Endothelial cell of umbilical vein (primary cell): ENCODE measurements around the gene PRKAG2. TPM values are rescaled to one million over a fixed set of nuclear protein-coding genes. Genes with fewer than 3 reads are reported as not detected.

Experiments used
- BruUV-seq: library from RNA; stranded (reverse); fragments of 400-500 nt; replicated peaks from 2 replicates; lab custom pipeline; 2021; lab: Mats Ljungman, UMichigan
- CTCF ChIA-PET: fragments of 300-600, 350-600 bp; sonication (Branson Sonifier 250); formaldehyde crosslinking; loops from one replicate; lab custom pipeline; 2021; ENCODE audit warnings: antibody characterized with exemption, inconsistent platforms; lab: Charles Lee
- POLR2A ChIA-PET: fragments of 300-600, 350-600 bp; sonication (Branson Sonifier 250); formaldehyde crosslinking; loops from one replicate; lab custom pipeline; 2021; ENCODE audit warnings: antibody characterized with exemption, inconsistent platforms; lab: Charles Lee
- DNase-seq: peaks from one replicate; pipeline ENCODE4 v3.0.0-alpha.2; 2011; ENCODE audit warnings: low read depth, low spot score
- FAIRE-seq: peaks from 2 replicates; lab custom pipeline; 2011; peaks lifted over from hg19 to GRCh38; lab: Jason Lieb, UNC
- H2AFZ ChIP-seq: 2 replicates; pipeline ENCODE4 v1.6.0; 2012; ENCODE audit warnings: low read depth, low read length, control low read depth, inconsistent platforms
- H3K27ac ChIP-seq: 2 replicates; pipeline ENCODE4 v1.5.1; 2011; ENCODE audit warnings: low read depth, mild to moderate bottlenecking, control low read depth, low read length, moderate library complexity; ENCODE audit not compliant: insufficient read depth
- H3K27me3 ChIP-seq, 2 experiments: 2 replicates each; pipeline versions ENCODE4 v1.6.0 to v1.6.1; 2011; ENCODE audit warnings: low read length in 2 of 2, mixed read lengths in 1 of 2; ENCODE audit not compliant: control insufficient read depth in 2 of 2, insufficient read depth in 2 of 2
- H3K36me3 ChIP-seq, 2 experiments: 2 replicates in 1 of 2; 3 replicates in 1 of 2; pipeline ENCODE4 v1.5.1; 2011; ENCODE audit warnings: low read length in 2 of 2, mild to moderate bottlenecking in 1 of 2, moderate library complexity in 1 of 2; ENCODE audit not compliant: control insufficient read depth in 2 of 2, insufficient read depth in 2 of 2; ENCODE audit errors: extremely low read depth in 1 of 2
- H3K4me1 ChIP-seq: 3 replicates; pipeline ENCODE4 v1.5.1; 2011; ENCODE audit warnings: mild to moderate bottlenecking, low read length; ENCODE audit not compliant: control insufficient read depth, insufficient read depth; ENCODE audit errors: extremely low read depth
- H3K4me2 ChIP-seq: 2 replicates; pipeline ENCODE4 v1.6.1; 2011; ENCODE audit warnings: low read length, control low read depth, mixed read lengths; ENCODE audit not compliant: insufficient read depth
- H3K4me3 ChIP-seq, 3 experiments: fragments of 200-600 bp in 1 of 3; sonication (generic), shearing (Covaris generic) in 1 of 3; replicated peaks in 1 of 3; 2 replicates each; pipeline ENCODE4 v1.5.1; 2011 to 2016; ENCODE audit warnings: control low read depth in 3 of 3, low read length in 3 of 3, mild to moderate bottlenecking in 2 of 3, inconsistent platforms in 1 of 3, low read depth in 1 of 3, moderate library complexity in 1 of 3; ENCODE audit not compliant: insufficient read depth in 1 of 3
- H3K79me2 ChIP-seq: 2 replicates; pipeline ENCODE4 v1.6.0; 2012; ENCODE audit warnings: low read length, inconsistent platforms; ENCODE audit not compliant: control insufficient read depth, insufficient read depth
- H3K9ac ChIP-seq: replicated peaks from 2 replicates; pipeline ENCODE3; 2011; ENCODE audit warnings: low read length, control low read depth; ENCODE audit not compliant: insufficient read depth; ENCODE audit errors: extremely low read depth
- H3K9me1 ChIP-seq: replicated peaks from 3 replicates; pipeline ENCODE4 v1.6.0; 2011; ENCODE audit warnings: mild to moderate bottlenecking, low read length; ENCODE audit not compliant: control insufficient read depth, insufficient read depth; ENCODE audit errors: extremely low read depth
- H3K9me3 ChIP-seq: replicated peaks from 2 replicates; pipeline ENCODE4 v1.5.1; 2012; ENCODE audit warnings: low read length, inconsistent platforms; ENCODE audit not compliant: control insufficient read depth, insufficient read depth
- H4K20me1 ChIP-seq: replicated peaks from 2 replicates; pipeline ENCODE3; 2011; ENCODE audit warnings: mild to moderate bottlenecking, low read length; ENCODE audit not compliant: control insufficient read depth, insufficient read depth; ENCODE audit errors: extremely low read depth
- EZH2 ChIP-seq: IDR thresholded peaks from 2 replicates; pipeline ENCODE4 v1.6.1; 2012; ENCODE audit warnings: borderline replicate concordance, low read depth, mild to moderate bottlenecking, moderate library complexity, low read length, inconsistent platforms; ENCODE audit not compliant: severe bottlenecking
- FOS ChIP-seq: IDR thresholded peaks from 2 replicates; pipeline ENCODE4 v1.6.1; 2011; ENCODE audit warnings: mild to moderate bottlenecking, low read length, moderate library complexity, borderline replicate concordance; ENCODE audit not compliant: insufficient read depth
- GATA2 ChIP-seq: IDR thresholded peaks from 2 replicates; pipeline ENCODE4 v1.7.0; 2011; ENCODE audit warnings: low read depth, mild to moderate bottlenecking, moderate library complexity, mixed read lengths, low read length; ENCODE audit not compliant: insufficient read length, insufficient read depth
- JUN ChIP-seq: IDR thresholded peaks from 2 replicates; pipeline ENCODE4 v1.6.1; 2011; ENCODE audit warnings: borderline replicate concordance, low read depth; ENCODE audit not compliant: insufficient read length, insufficient read depth
- MYC ChIP-seq: IDR thresholded peaks from one replicate; pipeline ENCODE4 v1.6.1; 2011; ENCODE audit warnings: mild to moderate bottlenecking, low read depth, low read length
- POLR2A ChIP-seq: IDR thresholded peaks from 2 replicates; pipeline ENCODE4 v1.6.1; 2012; ENCODE audit warnings: low read depth, mild to moderate bottlenecking, control low read depth, low read length
- POLR2AphosphoS5 ChIP-seq: IDR thresholded peaks from 2 replicates; pipeline ENCODE4 v1.6.1; 2012; ENCODE audit warnings: low read depth, mild to moderate bottlenecking, control low read depth, low read length, moderate library complexity; ENCODE audit not compliant: insufficient read depth
- dilution Hi-C: fragments of 300-500 bp; cut with MboI; formaldehyde crosslinking; loops from one replicate; pipeline ENCODE4 v1.15.0; 2019; ENCODE audit warnings: low sequenced_read_pairs; ENCODE audit not compliant: extremely low pct_ligation_motif_present
- intact Hi-C: fragments of 100-400 bp; cut with micrococcal nuclease; formaldehyde crosslinking; loops from one replicate; pipeline ENCODE4 v1.10.0; 2022
- polyA plus RNA-seq, 4 experiments: library from polyadenylated mRNA; depleted of rRNA in 3 of 4; stranded (reverse) in 3 of 4; unstranded in 1 of 4; fragments of >200 nt; gene quantifications; 2 replicates each; pipeline versions ENCODE4 v1.2.1 to v1.2.3, GENCODE V29; 2011 to 2012; ENCODE audit warnings: missing spikeins in 1 of 4
- total RNA-seq: library from RNA; stranded (reverse); gene quantifications from 2 replicates; pipeline ENCODE4 v1.2.3, GENCODE V29; 2021
- TF ChIP-seq, protein P1 (sequence below): IDR thresholded peaks from 2 replicates; pipeline ENCODE4 v1.6.1; 2011; ENCODE audit not compliant: insufficient read depth, insufficient read length
- TF ChIP-seq, protein P2 (sequence below), 2 donors: IDR thresholded peaks; 1 replicate in 1 of 2; 2 replicates in 1 of 2; pipeline ENCODE4 v1.5.1; 2011; ENCODE audit warnings: low read length in 2 of 2, mild to moderate bottlenecking in 2 of 2, moderate library complexity in 2 of 2, control low read depth in 1 of 2, inconsistent platforms in 1 of 2, low read depth in 1 of 2; ENCODE audit not compliant: insufficient read depth in 1 of 2; ENCODE audit errors: extremely low read depth in 1 of 2

Gene PRKAG2
- total and polyA plus RNA-seq, 2 donors (not counting 3 experiments of a cell fraction or from before 2014, with no cell fraction given): 19.3 to 51.5 TPM

DNA sequence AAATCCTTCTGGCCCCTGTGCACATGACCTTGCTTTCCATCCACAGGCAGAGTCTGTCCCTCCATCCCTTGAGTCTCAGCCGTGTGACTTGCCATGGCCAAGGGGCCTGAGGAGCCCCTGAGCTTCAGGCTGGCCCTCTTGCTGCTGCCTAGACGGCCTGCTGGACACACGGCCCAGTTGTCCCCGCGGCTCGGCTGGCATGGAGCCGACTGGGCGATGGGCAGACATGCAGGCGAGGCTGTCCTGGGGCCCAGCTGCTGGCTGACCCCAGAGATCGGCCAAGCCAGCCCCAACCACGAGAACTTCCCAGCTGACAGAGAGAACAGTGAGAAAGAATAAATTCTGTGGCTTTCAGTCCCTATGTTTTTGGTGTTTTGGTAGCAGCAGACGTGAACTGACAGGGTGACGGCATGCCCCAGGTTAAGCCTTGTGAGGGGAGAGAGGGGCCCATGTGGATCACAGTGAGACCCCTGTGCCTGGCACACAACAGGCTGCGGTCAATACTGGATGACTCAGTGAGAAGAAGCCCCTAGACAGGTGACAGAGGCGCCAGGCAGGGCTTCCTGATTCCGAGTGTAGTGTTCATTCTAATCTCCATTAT is 11.7 kb downstream of the PRKAG2 start:
- intact Hi-C loops: no loop called here

DNA sequence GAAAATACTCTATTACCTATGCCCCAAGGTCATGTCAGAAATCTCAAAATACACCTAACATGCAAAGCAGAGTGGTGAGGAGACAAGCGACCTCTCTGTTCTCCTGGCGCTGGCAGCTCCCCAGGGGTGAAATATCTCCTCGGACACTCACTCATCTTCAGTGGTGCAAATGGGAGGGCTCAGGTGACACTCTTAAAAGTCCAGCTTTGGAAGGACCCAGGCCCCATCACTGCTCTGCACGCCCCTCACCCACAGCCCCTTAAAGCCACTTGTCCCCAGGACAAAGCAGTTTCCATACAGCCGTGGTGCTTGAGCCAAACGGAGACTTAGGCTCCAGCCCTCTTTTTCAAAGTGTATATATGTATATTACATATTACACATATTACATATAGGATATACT is 12.4 kb downstream of the PRKAG2 start:
- Histone ChIP-seq H3K27me3 (no peaks in the 10 kb centered on the region), H4K20me1 (no peaks in the 10 kb centered on the region), H3K79me2 (no peaks in the 10 kb centered on the region), H3K9ac (no peak overlapping the region), H3K4me1 (no peaks in the 10 kb centered on the region), H2AFZ (no peak overlapping the region), H3K9me1 (no peaks in the 10 kb centered on the region), H3K4me3 (no peak overlapping the region), H3K4me2 (no peak overlapping the region), H3K27ac (no peak overlapping the region), H3K9me3 (no peaks in the 10 kb centered on the region), H3K36me3 (no peaks in the 10 kb centered on the region)
- dilution Hi-C loops (no loop called here), intact Hi-C loops (no loop called here)
- ChIA-PET POLR2A (no interaction called here), CTCF (no interaction called here)
- no peak for FAIRE-seq
- BruUV-seq: no TSS peak
- TF ChIP-seq, protein P1, sequence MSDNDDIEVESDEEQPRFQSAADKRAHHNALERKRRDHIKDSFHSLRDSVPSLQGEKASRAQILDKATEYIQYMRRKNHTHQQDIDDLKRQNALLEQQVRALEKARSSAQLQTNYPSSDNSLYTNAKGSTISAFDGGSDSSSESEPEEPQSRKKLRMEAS: no peak
- TF ChIP-seq, protein P2, sequence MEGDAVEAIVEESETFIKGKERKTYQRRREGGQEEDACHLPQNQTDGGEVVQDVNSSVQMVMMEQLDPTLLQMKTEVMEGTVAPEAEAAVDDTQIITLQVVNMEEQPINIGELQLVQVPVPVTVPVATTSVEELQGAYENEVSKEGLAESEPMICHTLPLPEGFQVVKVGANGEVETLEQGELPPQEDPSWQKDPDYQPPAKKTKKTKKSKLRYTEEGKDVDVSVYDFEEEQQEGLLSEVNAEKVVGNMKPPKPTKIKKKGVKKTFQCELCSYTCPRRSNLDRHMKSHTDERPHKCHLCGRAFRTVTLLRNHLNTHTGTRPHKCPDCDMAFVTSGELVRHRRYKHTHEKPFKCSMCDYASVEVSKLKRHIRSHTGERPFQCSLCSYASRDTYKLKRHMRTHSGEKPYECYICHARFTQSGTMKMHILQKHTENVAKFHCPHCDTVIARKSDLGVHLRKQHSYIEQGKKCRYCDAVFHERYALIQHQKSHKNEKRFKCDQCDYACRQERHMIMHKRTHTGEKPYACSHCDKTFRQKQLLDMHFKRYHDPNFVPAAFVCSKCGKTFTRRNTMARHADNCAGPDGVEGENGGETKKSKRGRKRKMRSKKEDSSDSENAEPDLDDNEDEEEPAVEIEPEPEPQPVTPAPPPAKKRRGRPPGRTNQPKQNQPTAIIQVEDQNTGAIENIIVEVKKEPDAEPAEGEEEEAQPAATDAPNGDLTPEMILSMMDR (IDR thresholded peaks at IDR 0.05; ENCODE audit: extremely low read depth in 1 of 2, insufficient read depth in 1 of 2, low read depth in 1 of 2, low read length in 2 of 2): no peak
- TF ChIP-seq FOS (no peak), MYC (no peak), POLR2AphosphoS5 (no peak), GATA2 (no peak), EZH2 (no peak), POLR2A (no peak), JUN (no peak)
- no peak for DNase-seq

More for the DNA sequence above, 11.7 kb downstream of the PRKAG2 start:
- H3K27ac ChIP-seq: no peak overlapping the region
- no peak overlapping the region for H3K4me3 ChIP-seq
- DNase-seq: no peak
- H3K79me2 ChIP-seq: no peaks in the 10 kb centered on the region
- H3K4me2 ChIP-seq: no peak overlapping the region
- H2AFZ ChIP-seq: no peak overlapping the region
- FAIRE-seq: no peak
- dilution Hi-C loops: no loop called here
- CTCF ChIA-PET: no interaction called here
- POLR2A ChIA-PET: no interaction called here
- no peak overlapping the region for H3K9ac ChIP-seq
- no peaks in the 10 kb centered on the region for H3K36me3 ChIP-seq
- no peaks in the 10 kb centered on the region for H3K27me3 ChIP-seq
- H3K4me1 ChIP-seq: no peaks in the 10 kb centered on the region
- TF ChIP-seq POLR2A (no peak), EZH2 (no peak), FOS (no peak), GATA2 (no peak), JUN (no peak), MYC (no peak)
- TF ChIP-seq, protein P1: no peak
- H3K9me1 ChIP-seq: no peaks in the 10 kb centered on the region
- H4K20me1 ChIP-seq: no peaks in the 10 kb centered on the region
- no TSS peak for BruUV-seq
- H3K9me3 ChIP-seq: no peaks in the 10 kb centered on the region
